A549 (cell line): Measurements from ENCODE around the gene CHRNA4. TPM values are rescaled to one million over a fixed set of nuclear protein-coding genes. Genes with fewer than 3 reads are reported as not detected.

Experiments used
- ATAC-seq, 2 experiments: fragments of 200-7000 bp in 1 of 2; fragments of >200 bp in 1 of 2; cut with Nextera tagmentation in 1 of 2; cut with Tn5 transposase in 1 of 2; 3 replicates each; pipeline versions ENCODE4 v1.8.0 to v1.9.1; 2018 to 2020; ENCODE audit warnings: mild to moderate bottlenecking in 1 of 2, moderate library complexity in 1 of 2
- CTCF ChIA-PET: fragments of 300-600 bp; sonication (Branson Sonifier 250); formaldehyde crosslinking; extraction: SDS; loops from one replicate; lab custom pipeline; 2021; ENCODE audit warnings: antibody characterized with exemption, inconsistent platforms; lab: Yijun Ruan, JAX
- POLR2A ChIA-PET: fragments of 350-600 bp; formaldehyde crosslinking; extraction: SDS; loops from one replicate; lab custom pipeline; 2021; ENCODE audit warnings: antibody characterized with exemption, inconsistent platforms; lab: Yijun Ruan, JAX
- DNase-seq, 2 experiments: peaks; one replicate each; pipeline versions ENCODE4 v3.0.0 to v3.0.0-alpha.2; 2011 to 2016; ENCODE audit warnings: low read depth in 1 of 2, low spot score in 1 of 2
- FAIRE-seq: peaks from 2 replicates; lab custom pipeline; 2011; peaks lifted over from hg19 to GRCh38; lab: Jason Lieb, UNC
- H3K27ac ChIP-seq, 2 experiments: fragments of >200 bp; sonication (Bioruptor Twin); formaldehyde crosslinking; 3 replicates each; pipeline ENCODE4 v1.5.1; 2016 to 2017
- H3K4me1 ChIP-seq: fragments of >200 bp; sonication (Bioruptor Twin); formaldehyde crosslinking; 3 replicates; pipeline ENCODE4 v1.6.1; 2016
- H3K4me2 ChIP-seq: fragments of >200 bp; sonication (Bioruptor Twin); formaldehyde crosslinking; 3 replicates; pipeline ENCODE4 v1.6.1; 2016
- H3K4me3 ChIP-seq: fragments of >200 bp; sonication (Bioruptor Twin); formaldehyde crosslinking; 3 replicates; pipeline ENCODE4 v1.5.1; 2016
- H3K9me3 ChIP-seq: fragments of >200 bp; sonication (Bioruptor Twin); formaldehyde crosslinking; 3 replicates; pipeline ENCODE4 v1.6.1; 2016
- CBX8 ChIP-seq: fragments of 200-600 bp; sonication (generic); IDR thresholded peaks from 2 replicates; pipeline ENCODE4 v1.6.1; 2016
- CEBPB ChIP-seq, 2 experiments: fragments of >200 bp in 1 of 2; sonication (Bioruptor Twin) in 1 of 2; formaldehyde crosslinking in 1 of 2; IDR thresholded peaks; 2 replicates each; pipeline ENCODE4 v1.6.1; 2012 to 2016
- EHF ChIP-seq: fragments of 250-450 bp; sonication (Bioruptor Pico); IDR thresholded peaks from 2 replicates; pipeline ENCODE4 v1.5.0; 2020; ENCODE audit warnings: mild to moderate bottlenecking
- FOSB ChIP-seq: fragments of 250-450 bp; sonication (Bioruptor Pico); IDR thresholded peaks from 2 replicates; pipeline ENCODE4 v1.5.0; 2020; ENCODE audit warnings: mild to moderate bottlenecking, moderate library complexity
- FOXS1 ChIP-seq: fragments of 250-450 bp; sonication (Bioruptor Pico); IDR thresholded peaks from 2 replicates; pipeline ENCODE4 v1.5.0; 2020; ENCODE audit warnings: mild to moderate bottlenecking, moderate library complexity
- HOXA7 ChIP-seq: fragments of 250-450 bp; sonication (Bioruptor Pico); IDR thresholded peaks from 2 replicates; pipeline ENCODE4 v1.5.0; 2020; ENCODE audit warnings: mild to moderate bottlenecking, moderate library complexity
- JUN ChIP-seq, 2 experiments: fragments of >200 bp; sonication (Bioruptor Twin); formaldehyde crosslinking; IDR thresholded peaks; 2 replicates in 1 of 2; 3 replicates in 1 of 2; pipeline ENCODE4 v1.6.1; 2016 to 2017
- KDM5A ChIP-seq: fragments of 200-600 bp; sonication (generic); IDR thresholded peaks from 2 replicates; pipeline ENCODE4 v1.6.1; 2016; ENCODE audit warnings: antibody characterized with exemption, mild to moderate bottlenecking
- MAFK ChIP-seq: fragments of 450-650 bp; IDR thresholded peaks from 2 replicates; pipeline ENCODE4 v1.6.1; 2014; ENCODE audit not compliant: partially characterized antibody
- MYC ChIP-seq: IDR thresholded peaks from 2 replicates; pipeline ENCODE4 v1.6.1; 2012; ENCODE audit warnings: mild to moderate bottlenecking, inconsistent platforms, low read length, improper control_type of control experiment, borderline replicate concordance
- NFE2L2 ChIP-seq: fragments of 150-350 bp; conservative IDR thresholded peaks from 2 replicates; pipeline ENCODE4 v1.6.1; 2014; ENCODE audit warnings: low read length
- NR3C1 ChIP-seq: fragments of >200 bp; sonication (Bioruptor Twin); formaldehyde crosslinking; IDR thresholded peaks from 3 replicates; pipeline ENCODE4 v1.6.1; 2017
- PHF8 ChIP-seq: fragments of 200-600 bp; sonication (generic); IDR thresholded peaks from 2 replicates; pipeline ENCODE4 v1.6.1; 2016; ENCODE audit warnings: low read depth, mild to moderate bottlenecking, antibody characterized with exemption, moderate library complexity, borderline replicate concordance
- POLR2AphosphoS2 ChIP-seq: conservative IDR thresholded peaks from 2 replicates; pipeline ENCODE4 v1.6.1; 2012; ENCODE audit warnings: low read length, improper control_type of control experiment, inconsistent platforms
- RCOR1 ChIP-seq: fragments of 150-350 bp; IDR thresholded peaks from 2 replicates; pipeline ENCODE4 v1.6.1; 2014; ENCODE audit warnings: antibody characterized with exemption, low read length, low read depth
- REST ChIP-seq: fragments of 200-600 bp; sonication (generic); IDR thresholded peaks from 2 replicates; pipeline ENCODE4 v1.6.1; 2016; ENCODE audit warnings: antibody characterized with exemption, mild to moderate bottlenecking, moderate library complexity
- SREBF2 ChIP-seq: fragments of 450-650 bp; IDR thresholded peaks from 2 replicates; pipeline ENCODE4 v1.6.1; 2014; ENCODE audit warnings: mild to moderate bottlenecking, moderate library complexity
- TP53 ChIP-seq: fragments of 250-450 bp; sonication (Bioruptor Pico); IDR thresholded peaks from 2 replicates; pipeline ENCODE4 v1.5.0; 2021; ENCODE audit warnings: mild to moderate bottlenecking, moderate library complexity
- USF2 ChIP-seq: fragments of 450-650 bp; IDR thresholded peaks from 2 replicates; pipeline ENCODE4 v1.6.1; 2014; ENCODE audit warnings: antibody characterized with exemption
- WGBS: methylation state at CpG from one replicate; pipeline ENCODE4 v1.1.6; 2017; ENCODE audit errors: missing lambda C conversion rate; 5-methylcytosine and 5-hydroxymethylcytosine counted together
- polyA plus RNA-seq, 4 experiments: library from polyadenylated mRNA; depleted of rRNA in 3 of 4; stranded (reverse); fragments of >200 nt; fragmentation: RNase III in 1 of 4; extraction: RNeasy Plus Mini Kit Qiagen cat#74134 plus additional on column Dnase treatment in 1 of 4; gene quantifications; 2 replicates in 3 of 4; 3 replicates in 1 of 4; pipeline ENCODE4 v1.2.3, GENCODE V29; 2011 to 2017
- TF ChIP-seq, protein P1 (sequence below): IDR thresholded peaks from 2 replicates; pipeline ENCODE4 v1.6.1; 2012
- TF ChIP-seq, protein P2 (sequence below): IDR thresholded peaks from 2 replicates; pipeline ENCODE4 v1.6.1; 2012; ENCODE audit warnings: low read depth, borderline replicate concordance

Gene CHRNA4
- polyA plus RNA-seq, 2 of the 4 experiments (the other 2 are of a cell fraction), result 0.03 to 0.23 TPM

- TF ChIP-seq CBX8, result no peak
- no peak for TF ChIP-seq SREBF2
- TF ChIP-seq JUN (IDR thresholded peaks at IDR 0.05), result no peak
- Histone ChIP-seq H3K9me3 (no peaks in the 10 kb centered on the region), H3K4me1 (no peaks in the 10 kb centered on the region), H3K4me3 (no peak overlapping the region), H3K4me2 (no peak overlapping the region), H3K27ac (no peak overlapping the region)
- ChIA-PET POLR2A (no interaction called here), CTCF (interaction anchor here (0.7 kb wide), 1 partner anchor 22 kb away, joined by 3 read pairs; no protein-coding TSS in a partner anchor)
- WGBS, result 89% methylated on average over 28 of the region's 33 CpGs
- DNase-seq, result no peak
- ATAC-seq, result no peak
- no peak for FAIRE-seq
Observed at GRCh38 chr20:63350196-63350595, 11.0 kb downstream of the CHRNA4 start.

- CTCF ChIA-PET, result interaction anchor here (0.7 kb wide), 1 partner anchor 21 kb away, joined by 3 read pairs; no protein-coding TSS in a partner anchor
- ATAC-seq, result no peak
- POLR2A ChIA-PET, result no interaction called here
- Histone ChIP-seq H3K4me3 (no peak overlapping the region), H3K4me1 (no peaks in the 10 kb centered on the region), H3K9me3 (no peaks in the 10 kb centered on the region), H3K4me2 (no peak overlapping the region), H3K27ac (no peak overlapping the region)
- no peak for TF ChIP-seq NFE2L2
- TF ChIP-seq, protein P1, sequence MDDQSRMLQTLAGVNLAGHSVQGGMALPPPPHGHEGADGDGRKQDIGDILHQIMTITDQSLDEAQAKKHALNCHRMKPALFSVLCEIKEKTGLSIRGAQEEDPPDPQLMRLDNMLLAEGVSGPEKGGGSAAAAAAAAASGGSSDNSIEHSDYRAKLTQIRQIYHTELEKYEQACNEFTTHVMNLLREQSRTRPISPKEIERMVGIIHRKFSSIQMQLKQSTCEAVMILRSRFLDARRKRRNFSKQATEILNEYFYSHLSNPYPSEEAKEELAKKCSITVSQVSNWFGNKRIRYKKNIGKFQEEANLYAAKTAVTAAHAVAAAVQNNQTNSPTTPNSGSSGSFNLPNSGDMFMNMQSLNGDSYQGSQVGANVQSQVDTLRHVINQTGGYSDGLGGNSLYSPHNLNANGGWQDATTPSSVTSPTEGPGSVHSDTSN, result no peak
- TF ChIP-seq EHF (CRISPR knock-in tag), result no peak
- no peak for TF ChIP-seq KDM5A
- TF ChIP-seq TP53 (CRISPR knock-in tag), result no peak
- TF ChIP-seq MYC, result no peak
- TF ChIP-seq NR3C1, result no peak
- TF ChIP-seq CEBPB (IDR thresholded peaks at IDR 0.05), result no peak
- no peak for TF ChIP-seq POLR2AphosphoS2
- no peak for TF ChIP-seq REST
- no peak for TF ChIP-seq JUN (IDR thresholded peaks at IDR 0.05)
- TF ChIP-seq USF2, result no peak
- no peak for TF ChIP-seq PHF8
- no peak for TF ChIP-seq FOSB (CRISPR knock-in tag)
- TF ChIP-seq MAFK, result no peak
- TF ChIP-seq FOXS1 (CRISPR knock-in tag), result no peak
- no peak for TF ChIP-seq HOXA7 (CRISPR knock-in tag)
- no peak for TF ChIP-seq RCOR1
- TF ChIP-seq, protein P2, sequence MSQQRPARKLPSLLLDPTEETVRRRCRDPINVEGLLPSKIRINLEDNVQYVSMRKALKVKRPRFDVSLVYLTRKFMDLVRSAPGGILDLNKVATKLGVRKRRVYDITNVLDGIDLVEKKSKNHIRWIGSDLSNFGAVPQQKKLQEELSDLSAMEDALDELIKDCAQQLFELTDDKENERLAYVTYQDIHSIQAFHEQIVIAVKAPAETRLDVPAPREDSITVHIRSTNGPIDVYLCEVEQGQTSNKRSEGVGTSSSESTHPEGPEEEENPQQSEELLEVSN, result no peak
- FAIRE-seq, result no peak
- no peak for DNase-seq
- 58% methylated on average over 11 of the region's 29 CpGs for WGBS
Observed at GRCh38 chr20:63349516-63349895, 11.6 kb downstream of the CHRNA4 start.
